ENCODE measurements around the gene PNMA8C. TPM values are rescaled to one million over a fixed set of nuclear protein-coding genes. Genes with fewer than 3 reads are reported as not detected.

Gene PNMA8C
- not detected for polyA plus RNA-seq (2012; ENCODE audit: insufficient read depth, insufficient read length)

- DNase-seq (ENCODE audit: low read depth, low spot score), result no peak
- no peak within 1 kb of the TSS for H3K4me3 ChIP-seq (ENCODE audit: low read length)
These were observed at the start of gene PNMA8C for GRCh38 chr19:46428239-46429135. Gene PNMA8C (minus strand): TSS chr19:46428936. CDS start chr19:46428359, 577 bp downstream.

DNA sequence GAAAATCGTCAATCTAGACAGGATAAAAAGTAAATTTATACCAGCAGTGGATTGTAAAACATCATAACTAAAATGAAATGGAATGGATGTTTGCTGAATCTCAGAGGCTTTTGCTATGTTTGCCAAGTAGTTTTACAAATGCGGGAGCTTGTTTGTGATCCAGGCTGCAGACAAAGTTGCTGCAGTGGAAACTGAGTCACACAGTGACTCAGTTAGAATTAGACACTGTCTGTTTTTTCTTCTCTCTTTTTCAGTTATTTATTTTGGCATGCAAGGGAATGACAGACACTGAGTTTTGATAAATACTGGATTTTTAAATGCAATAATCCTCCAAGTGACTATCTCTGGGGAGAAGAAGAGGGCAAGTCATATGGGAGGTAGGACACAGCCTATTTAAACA, 47.2 kb upstream of the PNMA8C start:
- no peak overlapping the region for H3K4me3 ChIP-seq (ENCODE audit: low read length)
- DNase-seq (ENCODE audit: low read depth, low spot score), result no peak

- H3K4me3 ChIP-seq (ENCODE audit: low read length), result no peak overlapping the region
- DNase-seq (ENCODE audit: low read depth, low spot score), result no peak
These were observed 45.5 kb upstream of the PNMA8C start for GRCh38 chr19:46474211-46474610.

GRCh38 chr19:46472592-46472991, 43.9 kb upstream of the PNMA8C start:
- H3K4me3 ChIP-seq (ENCODE audit: low read length), result no peak overlapping the region
- no peak for DNase-seq (ENCODE audit: low read depth, low spot score)

- no peak for DNase-seq (ENCODE audit: low read depth, low spot score)
- peak overlapping the region; percentile 65 for H3K4me3 ChIP-seq (ENCODE audit: low read length)
These were observed 43.2 kb upstream of the PNMA8C start for GRCh38 chr19:46471811-46472543.

DNA sequence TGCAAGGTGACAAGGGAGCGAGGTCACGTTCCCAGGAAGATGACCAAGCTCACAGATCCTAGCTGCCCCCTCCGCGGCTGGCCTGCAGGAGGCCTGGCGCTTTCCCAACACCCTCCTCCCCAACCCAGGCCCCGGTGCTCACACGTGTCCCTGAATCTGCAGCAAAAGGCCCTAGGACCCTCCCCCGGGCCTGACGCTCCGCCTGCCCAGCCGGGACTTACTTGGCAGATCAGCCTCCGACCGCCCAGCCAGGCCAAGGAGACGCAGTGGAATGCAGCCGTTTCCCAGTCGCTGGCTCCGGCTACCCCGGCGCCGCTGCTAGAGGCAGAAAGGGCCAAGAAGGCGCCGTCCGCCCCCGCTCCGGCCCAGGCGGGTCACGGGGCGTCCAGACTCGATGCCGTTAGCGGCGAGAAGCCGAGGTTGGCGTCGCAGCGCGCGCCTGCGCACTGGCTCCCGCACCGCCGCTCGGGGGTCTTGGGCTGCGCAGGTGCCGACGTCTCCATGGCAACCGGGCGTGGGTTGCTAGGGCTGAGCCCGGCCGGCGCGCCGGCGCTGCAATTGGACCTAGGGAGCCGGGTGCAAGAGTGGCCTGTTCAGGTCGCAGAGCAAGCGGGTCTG, 42.5 kb upstream of the PNMA8C start, which contains the start of gene PNMA8A:
Gene PNMA8A (minus strand): TSS at position 448 of the 618 bp plus-strand sequence. CDS start 528 bp downstream, outside the sequence.
- peak within 1 kb of the TSS; percentile 65 for H3K4me3 ChIP-seq (ENCODE audit: low read length)
- DNase-seq (ENCODE audit: low read depth, low spot score), result peak; percentile 51

GRCh38 chr19:46470376-46470775, 41.6 kb upstream of the PNMA8C start:
- no peak for DNase-seq (ENCODE audit: low read depth, low spot score)
- H3K4me3 ChIP-seq (ENCODE audit: low read length), result peak overlapping the region; percentile 65

DNA sequence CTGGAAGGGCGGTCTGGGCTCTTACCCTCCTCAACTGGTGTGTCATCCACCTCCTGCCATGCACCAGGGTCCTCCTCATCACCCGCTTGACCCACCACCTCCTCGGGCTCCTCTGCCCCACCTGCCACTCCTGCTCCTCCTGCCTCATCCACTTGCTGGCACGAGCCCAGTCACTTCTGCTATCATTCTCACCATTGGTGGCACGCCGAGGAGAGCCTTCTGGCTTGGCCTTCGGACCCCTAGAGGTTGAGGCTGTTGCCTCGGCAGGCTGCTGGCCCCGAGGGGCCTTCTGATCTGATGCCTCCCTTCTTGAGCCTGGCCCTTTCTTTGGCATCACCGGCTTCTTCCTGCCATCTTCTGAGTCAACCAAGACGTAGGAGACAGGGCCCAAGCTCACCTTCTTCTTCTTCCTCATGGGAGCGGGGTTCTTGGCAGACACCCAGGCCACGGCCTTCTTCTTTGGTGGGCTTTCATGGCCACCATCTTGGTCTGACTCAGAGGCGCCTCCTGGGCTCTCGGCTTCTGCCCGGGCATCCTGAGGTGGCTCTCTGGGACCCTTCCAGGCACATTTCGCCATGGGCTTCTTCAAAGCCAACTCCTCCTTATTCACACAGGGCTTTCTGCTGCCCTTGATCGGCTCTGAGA, 40.9 kb upstream of the PNMA8C start:
- no peak overlapping the region for H3K4me3 ChIP-seq (ENCODE audit: low read length)
- DNase-seq (ENCODE audit: low read depth, low spot score), result no peak

DNA sequence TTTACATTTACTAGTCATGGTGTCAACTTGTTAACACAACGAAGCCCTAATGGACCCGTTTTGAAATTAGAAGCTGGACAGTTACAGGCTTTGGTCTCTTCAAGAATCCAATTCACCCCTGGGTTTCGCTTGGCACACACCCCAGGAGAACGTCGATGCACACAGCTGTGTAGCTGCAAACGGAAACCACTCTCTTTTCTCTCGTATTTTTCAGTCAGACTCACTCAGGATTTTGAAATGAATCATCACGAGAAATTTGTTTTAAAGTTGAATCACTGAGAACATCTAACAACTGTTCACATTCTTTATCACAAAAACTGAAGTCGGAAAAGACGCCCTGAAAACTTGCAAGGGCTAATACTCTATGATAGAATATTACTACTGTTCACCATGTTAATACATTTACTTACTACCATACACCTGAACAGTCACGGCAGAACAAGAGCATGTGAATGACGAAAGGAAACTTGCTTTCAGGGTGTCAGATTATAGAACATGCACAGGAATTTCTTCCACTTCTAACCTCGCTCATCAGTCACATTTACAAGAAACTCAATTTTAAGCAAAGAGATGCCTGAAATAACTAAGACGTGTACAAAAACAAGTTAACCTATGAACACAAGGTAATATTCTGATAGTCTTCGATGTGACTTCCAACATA, 37.9 kb upstream of the PNMA8C start:
- no peak overlapping the region for H3K4me3 ChIP-seq (ENCODE audit: low read length)
- DNase-seq (ENCODE audit: low read depth, low spot score), result no peak

- no peak for DNase-seq (ENCODE audit: low read depth, low spot score)
- no peak overlapping the region for H3K4me3 ChIP-seq (ENCODE audit: low read length)
These were observed 34.8 kb upstream of the PNMA8C start for GRCh38 chr19:46463516-46463915.

GRCh38 chr19:46461537-46461936, 32.8 kb upstream of the PNMA8C start:
- DNase-seq (ENCODE audit: low read depth, low spot score), result no peak

GRCh38 chr19:46460981-46461380, 32.2 kb upstream of the PNMA8C start:
- H3K4me3 ChIP-seq (ENCODE audit: low read length), result no peak overlapping the region
- DNase-seq (ENCODE audit: low read depth, low spot score), result no peak

More at GRCh38 chr19:46461537-46461936, 32.8 kb upstream of the PNMA8C start:
- H3K4me3 ChIP-seq (ENCODE audit: low read length), result no peak overlapping the region

- DNase-seq (ENCODE audit: low read depth, low spot score), result no peak
- no peak overlapping the region for H3K4me3 ChIP-seq (ENCODE audit: low read length)
These were observed 31.3 kb upstream of the PNMA8C start for GRCh38 chr19:46460055-46460454.

- DNase-seq (ENCODE audit: low read depth, low spot score), result no peak
- H3K4me3 ChIP-seq (ENCODE audit: low read length), result no peak overlapping the region
These were observed 28.2 kb upstream of the PNMA8C start for GRCh38 chr19:46456930-46457329.

DNA sequence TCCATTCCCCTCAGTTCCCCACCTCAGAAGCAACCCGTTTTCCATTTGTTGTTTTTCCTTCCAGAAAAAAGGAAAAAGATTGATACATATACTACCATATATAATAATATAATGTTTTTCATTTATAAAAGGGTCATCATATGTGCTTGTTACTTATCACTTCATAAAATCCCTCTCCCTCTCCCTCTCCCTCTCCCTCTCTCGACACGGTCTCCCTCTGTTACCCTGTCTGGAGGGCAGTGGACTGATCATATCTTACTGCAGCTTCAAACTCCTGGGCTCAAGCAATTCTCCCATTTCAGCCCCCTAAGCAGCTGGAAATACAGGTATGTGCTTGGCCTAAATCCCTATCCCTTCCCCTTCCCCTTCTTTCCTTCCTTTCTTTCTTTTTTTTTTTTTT, 25.5 kb upstream of the PNMA8C start:
- no peak for DNase-seq (ENCODE audit: low read depth, low spot score)
- no peak overlapping the region for H3K4me3 ChIP-seq (ENCODE audit: low read length)

- DNase-seq (ENCODE audit: low read depth, low spot score), result no peak
- H3K4me3 ChIP-seq (ENCODE audit: low read length), result no peak overlapping the region
These were observed 24.9 kb upstream of the PNMA8C start for GRCh38 chr19:46453661-46454060.

DNA sequence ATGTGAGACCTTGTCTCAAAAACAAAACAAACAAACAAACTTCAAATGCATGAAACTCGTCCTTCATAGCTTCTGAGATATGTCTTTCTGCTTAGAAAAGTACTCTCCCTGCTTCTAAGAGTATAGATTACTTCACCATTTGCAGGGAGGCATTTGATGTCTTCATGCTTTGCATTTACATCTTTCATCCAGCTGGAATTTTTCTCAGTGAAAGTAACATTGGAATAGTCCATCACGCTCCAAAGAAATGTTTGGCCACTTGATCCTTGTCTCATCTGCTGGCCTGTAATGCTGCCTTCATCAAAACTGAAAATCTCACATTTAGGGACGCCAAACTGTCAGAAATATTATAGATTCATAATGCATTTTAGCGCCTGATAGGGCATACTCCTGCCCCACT, 23.4 kb upstream of the PNMA8C start:
- no peak overlapping the region for H3K4me3 ChIP-seq (ENCODE audit: low read length)
- no peak for DNase-seq (ENCODE audit: low read depth, low spot score)

- no peak overlapping the region for H3K4me3 ChIP-seq (ENCODE audit: low read length)
- no peak for DNase-seq (ENCODE audit: low read depth, low spot score)
These were observed 22.6 kb upstream of the PNMA8C start for GRCh38 chr19:46451352-46451751.

- H3K4me3 ChIP-seq (ENCODE audit: low read length), result no peak overlapping the region
- DNase-seq (ENCODE audit: low read depth, low spot score), result no peak
These were observed 22.0 kb upstream of the PNMA8C start for GRCh38 chr19:46450737-46451136.

Data from Jurkat, Clone E6-1 (cell line).